NCI-H1436 (cell line): ENCODE data around the gene EN1.

Experiments used
- DNase-seq: peaks from one replicate; lab custom pipeline; 2025; lab: John Stamatoyannopoulos, UW

Gene EN1

GRCh38 chr2:118842661-118843482, 4.6 kb downstream of the EN1 start:
- DNase-seq, result no peak

GRCh38 chr2:118841828-118842461, 5.5 kb downstream of the EN1 start:
- no peak for DNase-seq

GRCh38 chr2:118841450-118841827, 6.0 kb downstream of the EN1 start:
- DNase-seq, result no peak

GRCh38 chr2:118838741-118839455, 8.6 kb downstream of the EN1 start:
- no peak for DNase-seq

GRCh38 chr2:118837621-118838020, 9.8 kb downstream of the EN1 start:
- DNase-seq, result no peak

- DNase-seq, result no peak
Observed at GRCh38 chr2:118837067-118837466, 10.4 kb downstream of the EN1 start.

- DNase-seq, result no peak
Observed at GRCh38 chr2:118836411-118836930, 11.0 kb downstream of the EN1 start.

- no peak for DNase-seq
Observed at GRCh38 chr2:118835746-118836410, 11.6 kb downstream of the EN1 start.

- no peak for DNase-seq
Observed at GRCh38 chr2:118834901-118835745, 12.3 kb downstream of the EN1 start.

GRCh38 chr2:118834440-118834810, 13.0 kb downstream of the EN1 start:
- no peak for DNase-seq

GRCh38 chr2:118833716-118834439, 13.6 kb downstream of the EN1 start:
- no peak for DNase-seq

GRCh38 chr2:118832791-118833715, 14.4 kb downstream of the EN1 start:
- no peak for DNase-seq

GRCh38 chr2:118832071-118832790, 15.2 kb downstream of the EN1 start:
- DNase-seq, result no peak

GRCh38 chr2:118830881-118831280, 16.6 kb downstream of the EN1 start:
- DNase-seq, result no peak

- no peak for DNase-seq
Observed at GRCh38 chr2:118830118-118830517, 17.3 kb downstream of the EN1 start.

GRCh38 chr2:118826093-118826492, 21.4 kb downstream of the EN1 start:
- DNase-seq, result no peak

- DNase-seq, result no peak
Observed at GRCh38 chr2:118823633-118824032, 23.8 kb downstream of the EN1 start.

GRCh38 chr2:118822572-118822971, 24.9 kb downstream of the EN1 start:
- DNase-seq, result no peak

GRCh38 chr2:118822015-118822414, 25.4 kb downstream of the EN1 start:
- no peak for DNase-seq
